HG02588 (cell line): Measurements from ENCODE around the gene MAP2K5.
A peak's percentile ranks its signal among the peaks of the same experiment; 100 is the strongest.

Experiments
- ATAC-seq: cut with Tn5 transposase; IDR thresholded peaks from one replicate; pipeline ENCODE4 v1.9.1; 2021; ENCODE audit warnings: mild to moderate bottlenecking, moderate library complexity; ENCODE audit not compliant: unreplicated experiment

The MAP2K5 gene

GRCh38 chr15:67542420-67543347 lies at the start of gene MAP2K5:
Gene MAP2K5, plus strand, starts transcription at chr15:67542703. Its CDS starts 633 bp downstream, at chr15:67543336.
- peak; percentile 56 for ATAC-seq

DNA sequence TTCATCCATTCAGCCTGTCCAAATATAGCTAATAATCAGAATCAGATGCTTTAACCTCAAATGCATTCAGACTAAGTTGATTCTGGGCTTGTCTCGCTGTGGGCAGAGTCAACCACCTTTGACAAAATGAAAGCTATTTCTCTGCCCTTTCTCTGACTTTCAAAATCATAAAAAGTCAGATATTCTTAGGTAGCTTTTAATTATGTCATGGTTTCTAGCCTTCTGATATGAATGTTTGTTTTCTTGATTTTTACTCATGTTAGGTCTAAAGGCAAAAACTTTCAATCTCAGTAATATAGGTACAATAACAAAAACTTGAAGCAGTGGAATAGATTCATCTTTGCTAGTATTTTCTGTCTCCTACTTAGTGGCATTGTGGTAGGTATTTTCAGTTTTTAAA lies 46.9 kb upstream of the MAP2K5 start:
- no peak for ATAC-seq

GRCh38 chr15:67501177-67501835 lies 41.2 kb upstream of the MAP2K5 start:
- ATAC-seq: no peak

- ATAC-seq: no peak
These were observed 40.6 kb upstream of the MAP2K5 start for GRCh38 chr15:67501836-67502461.

GRCh38 chr15:67504056-67504455 lies 38.4 kb upstream of the MAP2K5 start:
- ATAC-seq: no peak

GRCh38 chr15:67504796-67505195 lies 37.7 kb upstream of the MAP2K5 start:
- no peak for ATAC-seq

DNA sequence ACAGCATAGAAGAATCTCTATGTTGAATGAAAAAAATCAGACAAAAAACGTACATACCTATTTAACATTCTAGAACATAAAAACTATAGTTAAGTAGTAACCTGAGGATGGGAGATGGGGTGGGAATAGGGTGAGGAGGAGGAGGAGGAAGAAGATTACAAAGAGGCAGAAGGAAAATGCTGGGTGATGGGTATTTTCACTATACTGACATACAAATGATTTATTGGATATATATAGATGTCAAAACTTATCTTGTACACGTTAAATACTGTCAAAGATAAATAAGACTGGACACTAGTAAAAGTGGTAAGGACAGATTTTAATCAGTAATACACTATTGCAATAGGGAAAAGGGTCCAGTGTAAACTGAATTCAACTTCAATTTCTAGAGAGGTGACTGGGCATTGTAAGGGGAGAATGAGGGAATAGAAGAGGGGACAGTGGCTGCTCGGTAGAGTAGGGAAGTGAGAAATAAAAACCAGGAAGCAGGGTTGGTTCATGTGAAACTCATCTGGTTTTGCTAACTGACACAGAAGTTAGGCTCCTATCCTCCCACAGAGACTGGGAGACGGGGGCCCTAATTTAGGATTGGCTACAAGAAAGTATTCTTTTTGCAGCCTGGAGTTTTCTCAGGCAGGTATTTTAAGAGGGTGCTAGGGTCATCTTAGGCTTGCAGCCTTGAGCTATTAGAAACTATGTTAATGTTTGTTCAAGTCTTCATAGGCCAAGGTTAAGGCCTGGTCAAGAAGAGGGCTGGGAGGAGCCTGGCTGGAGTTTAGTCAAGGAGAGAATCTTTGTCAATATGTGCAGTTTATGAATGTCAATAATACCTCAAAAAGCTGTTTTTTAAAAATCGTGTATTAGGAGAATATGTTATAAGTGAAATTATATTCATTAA lies 36.6 kb upstream of the MAP2K5 start:
- ATAC-seq: no peak

GRCh38 chr15:67506775-67507747 lies 35.4 kb upstream of the MAP2K5 start:
- no peak for ATAC-seq

GRCh38 chr15:67508407-67508806 lies 34.1 kb upstream of the MAP2K5 start:
- ATAC-seq: no peak

GRCh38 chr15:67509918-67510317 lies 32.6 kb upstream of the MAP2K5 start:
- no peak for ATAC-seq

DNA sequence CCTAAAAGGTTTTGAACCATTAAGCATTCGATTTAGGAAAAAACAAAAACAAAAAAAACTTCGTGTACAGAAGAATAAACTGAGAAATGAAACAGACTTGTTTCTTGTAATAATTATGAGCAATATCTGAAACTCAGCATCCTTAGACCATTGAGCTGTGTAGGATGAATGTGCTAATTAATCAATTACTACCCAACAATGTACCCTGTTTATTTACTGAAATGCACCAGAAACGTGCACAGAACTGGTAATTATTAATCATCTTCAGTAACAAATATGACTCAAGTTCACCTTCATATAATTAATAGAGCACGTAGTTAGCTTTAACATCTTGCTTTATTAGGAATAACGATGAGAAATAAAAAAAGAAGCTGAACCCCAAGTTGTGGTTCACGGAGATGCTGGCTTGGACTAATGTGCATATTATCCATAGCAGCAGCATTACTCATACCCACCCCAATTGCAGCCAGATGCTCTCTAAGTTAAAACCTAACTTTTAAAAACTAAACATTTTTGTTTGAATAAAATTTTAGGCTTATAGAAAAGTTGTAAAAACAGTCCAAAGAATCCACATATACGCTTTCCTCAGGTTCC lies 31.8 kb upstream of the MAP2K5 start:
- ATAC-seq: no peak

DNA sequence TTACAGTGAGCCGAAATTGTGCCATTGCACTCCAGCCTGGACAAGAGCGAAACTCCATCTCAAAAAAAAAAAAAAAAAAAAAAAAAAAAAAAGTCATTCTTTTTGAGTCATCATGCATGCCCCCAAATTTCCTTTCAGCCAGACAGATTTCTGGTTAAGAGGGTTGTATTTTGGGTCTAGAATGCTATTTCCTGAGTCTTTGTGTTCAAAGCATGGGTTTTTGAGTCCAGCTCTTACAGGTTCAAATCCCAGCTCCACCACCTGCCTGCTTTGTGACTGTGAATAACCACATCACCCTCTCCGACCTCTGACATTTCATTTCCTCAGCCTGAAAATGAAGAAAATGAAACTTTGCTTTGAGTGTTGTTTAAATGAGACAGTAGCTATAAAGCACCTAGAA lies 30.9 kb upstream of the MAP2K5 start:
- no peak for ATAC-seq

- ATAC-seq: no peak
These were observed 30.4 kb upstream of the MAP2K5 start for GRCh38 chr15:67512140-67512539.

DNA sequence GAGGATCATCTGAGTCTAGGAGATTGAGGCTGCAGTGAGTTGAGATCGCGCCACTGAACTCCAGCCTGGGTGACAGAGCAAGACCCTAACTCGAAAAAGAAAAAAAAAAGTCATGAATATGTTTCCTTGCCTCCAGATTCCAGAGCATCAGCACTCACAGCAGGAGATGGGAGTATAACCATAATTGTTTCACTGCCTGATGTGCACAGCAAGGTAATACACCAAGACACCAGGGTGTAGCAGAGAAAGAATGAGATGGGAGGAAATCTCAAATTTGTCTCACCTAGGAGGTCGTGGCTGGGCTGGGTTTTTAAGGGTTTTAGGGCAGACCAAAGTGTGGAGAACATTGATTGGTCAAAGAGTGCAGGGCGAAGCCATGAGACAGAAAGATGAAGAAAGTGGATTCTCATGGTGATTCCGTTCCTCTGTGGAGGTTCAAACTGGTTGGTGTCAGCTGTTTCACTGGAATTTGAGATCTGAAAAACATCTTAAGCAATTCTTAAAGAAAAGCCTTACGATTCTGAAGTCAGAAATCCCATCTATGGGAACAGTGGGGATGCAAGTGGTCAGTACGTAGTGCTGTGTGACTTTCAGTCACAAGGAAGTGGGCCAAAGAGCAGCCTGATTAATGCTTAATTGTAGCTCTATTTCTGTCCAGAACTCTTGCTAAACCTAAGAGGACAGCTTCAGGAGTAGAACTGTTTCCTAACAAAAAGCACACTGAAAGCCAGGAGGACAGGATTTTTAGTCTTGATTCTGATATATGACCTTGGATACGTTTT lies 29.4 kb upstream of the MAP2K5 start:
- ATAC-seq: no peak

DNA sequence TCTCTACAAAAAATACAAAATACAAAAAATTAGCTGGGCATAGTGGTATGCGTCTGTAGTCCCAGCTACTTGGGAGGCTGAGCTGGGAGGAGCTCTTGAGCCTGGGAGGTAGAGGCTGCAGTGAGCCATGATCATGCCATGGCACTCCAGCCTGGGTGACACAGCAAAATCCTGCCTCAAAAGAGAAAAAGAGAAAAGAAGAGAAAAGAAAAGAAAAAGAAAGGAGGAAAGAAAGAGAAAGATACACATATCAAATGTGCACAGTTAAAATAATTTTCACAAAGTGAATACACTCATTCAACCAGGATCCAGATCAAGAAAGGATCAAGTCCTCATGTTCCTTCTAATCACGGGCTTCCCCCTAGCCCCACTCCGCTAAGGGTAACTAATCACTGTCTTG lies 27.4 kb upstream of the MAP2K5 start:
- ATAC-seq: no peak

DNA sequence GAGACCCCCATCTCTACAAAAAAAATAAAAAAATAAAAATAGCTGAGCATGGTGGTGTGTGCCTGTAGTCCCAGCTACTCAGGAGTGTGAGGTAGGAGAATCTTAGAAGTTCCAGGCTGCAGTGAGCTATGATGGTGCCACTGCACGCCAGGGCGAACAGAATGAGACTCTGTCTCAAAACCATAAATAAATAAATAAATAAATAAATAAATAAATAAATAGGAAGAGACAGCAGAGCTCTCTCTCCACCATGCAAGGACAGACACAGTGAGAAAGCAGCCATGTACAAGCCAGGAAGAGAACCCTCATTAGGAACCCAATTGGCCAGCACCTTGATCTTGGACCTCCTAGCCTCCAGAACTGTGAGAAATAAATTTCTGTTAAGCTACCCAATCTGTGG lies 26.9 kb upstream of the MAP2K5 start:
- ATAC-seq: no peak

DNA sequence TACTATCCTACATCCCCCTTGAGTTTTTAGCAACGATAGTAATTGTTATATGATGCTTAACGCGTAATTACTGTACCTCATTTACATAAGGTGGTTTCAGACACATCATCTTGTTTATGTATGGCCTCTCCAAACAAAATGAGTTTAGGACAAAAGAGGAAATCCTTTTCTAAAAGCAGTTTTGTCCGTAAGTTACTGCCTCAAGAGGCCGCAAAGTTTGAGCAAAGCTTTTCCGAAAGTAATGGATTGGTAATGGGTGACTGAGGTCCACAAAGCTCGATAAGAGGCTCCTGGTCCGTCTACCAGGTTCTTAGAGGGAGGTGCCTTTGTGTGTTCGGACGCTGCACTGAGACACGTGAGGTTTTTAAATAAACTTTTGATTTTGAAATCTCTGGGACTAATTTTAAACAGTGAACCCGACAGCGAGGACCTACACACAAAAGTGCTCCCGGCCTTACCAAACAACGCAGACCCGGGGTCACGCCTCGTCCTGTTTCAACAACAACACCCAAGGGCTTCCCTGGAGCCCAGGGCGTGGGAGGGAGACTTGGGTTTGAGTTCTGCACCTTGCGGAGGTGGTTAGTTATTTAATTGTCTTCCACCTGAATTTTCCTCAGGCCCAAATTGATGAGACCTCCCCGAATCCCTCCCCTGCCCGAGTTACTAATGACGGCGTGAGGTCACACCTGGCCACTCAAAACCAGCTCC lies 22.0 kb upstream of the MAP2K5 start:
- ATAC-seq: no peak
